Kidney (tissue), 14 donors: ENCODE results near the gene ZFP1. TPM values are rescaled to one million over a fixed set of nuclear protein-coding genes. Genes with fewer than 3 reads are reported as not detected.
"Not testable (repeated sequence)": the region's sequence is repeated elsewhere in the genome, so short reads cannot be mapped to it uniquely, and the experiment has no call there.

ENCODE experiments used
- DNase-seq, 5 donors: peaks; one replicate each; pipeline ENCODE4 v3.0.0-alpha.2; 2013 to 2020
- FAIRE-seq: peaks from 2 replicates; lab custom pipeline; 2012; peaks lifted over from hg19 to GRCh38; lab: Jason Lieb, UNC
- H3K27ac ChIP-seq, 2 donors: one replicate each; pipeline ENCODE4 v1.7.0; 2013; ENCODE audit warnings: low read depth in 2 of 2, low read length in 2 of 2, inconsistent platforms in 1 of 2
- H3K27me3 ChIP-seq: one replicate; pipeline ENCODE4 v1.7.1; 2013; ENCODE audit warnings: low read length, inconsistent platforms; ENCODE audit not compliant: control insufficient read depth, insufficient read depth
- H3K36me3 ChIP-seq, 3 donors: one replicate each; pipeline versions ENCODE4 v1.7.0 to v1.7.1; 2013; ENCODE audit warnings: low read length in 3 of 3, control low read depth in 1 of 3, inconsistent platforms in 1 of 3; ENCODE audit not compliant: insufficient read depth in 3 of 3, control insufficient read depth in 2 of 3
- H3K4me1 ChIP-seq, 3 donors: one replicate each; pipeline versions ENCODE4 v1.7.0 to v1.7.1; 2013; ENCODE audit warnings: low read length in 3 of 3, inconsistent platforms in 1 of 3, low read depth in 1 of 3; ENCODE audit not compliant: control insufficient read depth in 2 of 3, insufficient read depth in 2 of 3
- H3K4me3 ChIP-seq, 3 donors: one replicate each; pipeline versions ENCODE4 v1.7.0 to v1.8.1; 2013; ENCODE audit warnings: low read length in 3 of 3, control low read depth in 1 of 3, inconsistent platforms in 1 of 3
- H3K9ac ChIP-seq, 3 donors: one replicate each; pipeline versions ENCODE4 v1.7.0 to v1.7.1; 2013; ENCODE audit warnings: low read length in 3 of 3, control low read depth in 1 of 3, inconsistent platforms in 1 of 3
- H3K9me3 ChIP-seq, 3 donors: one replicate each; pipeline versions ENCODE4 v1.7.0 to v1.7.1; 2013; ENCODE audit warnings: low read length in 3 of 3, control low read depth in 1 of 3, inconsistent platforms in 1 of 3; ENCODE audit not compliant: control insufficient read depth in 2 of 3, insufficient read depth in 1 of 3
- CTCF ChIP-seq: IDR thresholded peaks from 3 replicates; pipeline ENCODE4 v1.5.1; 2012; ENCODE audit warnings: mild to moderate bottlenecking, moderate library complexity, borderline replicate concordance; ENCODE audit not compliant: insufficient read depth; ENCODE audit errors: extremely low read depth
- intact Hi-C: fragments of 100-400 bp; cut with DNase I; formaldehyde crosslinking; loops from one replicate; pipeline ENCODE4 v1.11.1; 2022
- polyA plus RNA-seq: library from polyadenylated mRNA; stranded (reverse); fragments of 350-450 nt; fragmentation: Illumina TruSeq; extraction: RNeasy Lipid Tissue Mini Kit (QIAGEN cat#74804); gene quantifications from one replicate; pipeline ENCODE4 v1.2.3, GENCODE V29; 2014; ENCODE audit warnings: low read depth, low replicate concordance; ENCODE audit not compliant: insufficient read depth
- total RNA-seq: library from RNA; stranded (reverse); fragmentation: NEBNext Ultra II Directional; extraction: Animal tissue kit (Norgen Biotek cat#: 25700); gene quantifications from one replicate; pipeline ENCODE4 v1.2.1, GENCODE V29; 2021
- donor health status: control.
- donor health status: control.
- donor health status: control.
- donor health status: control.
- donor health status: control.
- donor health status: DM: yes; HTN: yes; CAD: no.
- donor health status: Normal renal cell carcinoma (clear cell type).

The ZFP1 gene
- total and polyA plus RNA-seq, 2 donors from 2014 or later = 4.6 to 9.2 TPM

GRCh38 chr16:75127713-75128415 is 20.5 kb upstream of the ZFP1 start:
- Histone ChIP-seq H3K4me3 (no peak overlapping the region), H3K36me3 (no peaks in the 10 kb centered on the region), H3K9ac (no peak overlapping the region), H3K4me1 (no peaks in the 10 kb centered on the region), H3K27me3 (no peaks in the 10 kb centered on the region), H3K27ac (no peak overlapping the region), H3K9me3 (no peaks in the 10 kb centered on the region)
- TF ChIP-seq CTCF = no peak
- DNase-seq = no peak
- no peak for FAIRE-seq
- intact Hi-C loops = no loop called here

GRCh38 chr16:75129421-75130149 is 18.7 kb upstream of the ZFP1 start:
- H3K4me1 ChIP-seq, H3K9ac ChIP-seq, H3K27ac ChIP-seq, H3K36me3 ChIP-seq, H3K27me3 ChIP-seq, FAIRE-seq, H3K4me3 ChIP-seq, intact Hi-C loops, H3K9me3 ChIP-seq, DNase-seq: not testable (repeated sequence)

- no peak for FAIRE-seq
- TF ChIP-seq CTCF = no peak
These were observed 18.1 kb upstream of the ZFP1 start for GRCh38 chr16:75130150-75130771.

GRCh38 chr16:75131081-75131480 is 17.2 kb upstream of the ZFP1 start:
- H3K4me1 ChIP-seq = no peaks in the 10 kb centered on the region
- H3K27ac ChIP-seq = no peak overlapping the region
- H3K9ac ChIP-seq = no peak overlapping the region
- H3K27me3 ChIP-seq = no peaks in the 10 kb centered on the region
- no peak for FAIRE-seq
- TF ChIP-seq CTCF = no peak
- no peak for DNase-seq
- H3K36me3 ChIP-seq = no peaks in the 10 kb centered on the region
- H3K4me3 ChIP-seq = no peak overlapping the region
- H3K9me3 ChIP-seq = no peaks in the 10 kb centered on the region
- intact Hi-C loops = no loop called here

More at GRCh38 chr16:75130150-75130771, 18.1 kb upstream of the ZFP1 start:
- H3K4me1 ChIP-seq = no peaks in the 10 kb centered on the region
- no peak overlapping the region for H3K4me3 ChIP-seq
- DNase-seq = no peak
- intact Hi-C loops = no loop called here
- H3K9ac ChIP-seq = no peak overlapping the region
- no peaks in the 10 kb centered on the region for H3K27me3 ChIP-seq
- H3K36me3 ChIP-seq = no peaks in the 10 kb centered on the region
- no peak overlapping the region for H3K27ac ChIP-seq
- H3K9me3 ChIP-seq = no peaks in the 10 kb centered on the region
